Measurements from ENCODE around the gene CD247. TPM values are rescaled to one million over a fixed set of nuclear protein-coding genes. Genes with fewer than 3 reads are reported as not detected.

Gene CD247
- total and polyA plus RNA-seq, 9 donors: 0.20 to 1.5 (median 0.43) TPM

- 41% methylated on average over 3 of the region's 7 CpGs for WGBS (ENCODE audit: insufficient coverage)
- peaks cover 6% of the 10 kb centered on the region for H3K4me1 ChIP-seq (ENCODE audit: control insufficient read depth, insufficient read depth, low read length)
Observed at GRCh38 chr1:167512046-167512654, 6.2 kb downstream of the CD247 start.

GRCh38 chr1:167511374-167511986 lies 6.8 kb downstream of the CD247 start:
- Histone ChIP-seq H3K27me3 (ENCODE audit: control insufficient read depth, insufficient read depth, low read length) (peaks cover 4% of the 10 kb centered on the region), H3K4me3 (ENCODE audit: low read length) (no peak overlapping the region), H3K9me3 (replicated peaks; ENCODE audit: control insufficient read depth, low read depth, low read length) (no peaks in the 10 kb centered on the region), H3K4me1 (ENCODE audit: control insufficient read depth, insufficient read depth, low read length) (no peaks in the 10 kb centered on the region), H3K27ac (ENCODE audit: low read length) (no peak overlapping the region), H3K36me3 (ENCODE audit: control insufficient read depth, insufficient read depth, low read length) (no peaks in the 10 kb centered on the region)
- WGBS (ENCODE audit: insufficient coverage): 88% methylated on average over 8 of the region's 11 CpGs
- no peak for DNase-seq

More at GRCh38 chr1:167512046-167512654, 6.2 kb downstream of the CD247 start:
- Histone ChIP-seq H3K4me3 (ENCODE audit: low read length) (no peak overlapping the region), H3K27me3 (ENCODE audit: control insufficient read depth, insufficient read depth, low read length) (peaks cover 4% of the 10 kb centered on the region), H3K27ac (ENCODE audit: low read length) (no peak overlapping the region), H3K36me3 (ENCODE audit: control insufficient read depth, insufficient read depth, low read length) (no peaks in the 10 kb centered on the region), H3K9me3 (replicated peaks; ENCODE audit: control insufficient read depth, low read depth, low read length) (no peaks in the 10 kb centered on the region)
- DNase-seq: no peak

GRCh38 chr1:167510881-167511280 lies 7.4 kb downstream of the CD247 start:
- peaks cover 4% of the 10 kb centered on the region for H3K27me3 ChIP-seq (ENCODE audit: control insufficient read depth, insufficient read depth, low read length)
- no peak for DNase-seq
- no peaks in the 10 kb centered on the region for H3K9me3 ChIP-seq (replicated peaks; ENCODE audit: control insufficient read depth, low read depth, low read length)
- no peak overlapping the region for H3K27ac ChIP-seq (ENCODE audit: low read length)
- no CpG with 5 or more reads among the region's 4 CpGs for WGBS (ENCODE audit: insufficient coverage)
- H3K4me1 ChIP-seq (ENCODE audit: control insufficient read depth, insufficient read depth, low read length): no peaks in the 10 kb centered on the region
- no peak overlapping the region for H3K4me3 ChIP-seq (ENCODE audit: low read length)
- no peaks in the 10 kb centered on the region for H3K36me3 ChIP-seq (ENCODE audit: control insufficient read depth, insufficient read depth, low read length)

- H3K9me3 ChIP-seq (replicated peaks; ENCODE audit: control insufficient read depth, low read depth, low read length): no peaks in the 10 kb centered on the region
- peaks cover 4% of the 10 kb centered on the region for H3K27me3 ChIP-seq (ENCODE audit: control insufficient read depth, insufficient read depth, low read length)
- H3K4me1 ChIP-seq (ENCODE audit: control insufficient read depth, insufficient read depth, low read length): no peaks in the 10 kb centered on the region
- WGBS (ENCODE audit: insufficient coverage): 90% methylated on average over 2 of the region's 3 CpGs
- no peaks in the 10 kb centered on the region for H3K36me3 ChIP-seq (ENCODE audit: control insufficient read depth, insufficient read depth, low read length)
- no peak for DNase-seq
- H3K27ac ChIP-seq (ENCODE audit: low read length): no peak overlapping the region
- H3K4me3 ChIP-seq (ENCODE audit: low read length): no peak overlapping the region
Observed at GRCh38 chr1:167510244-167510643, 8.1 kb downstream of the CD247 start.

GRCh38 chr1:167509587-167509986 lies 8.7 kb downstream of the CD247 start:
- Histone ChIP-seq H3K4me3 (ENCODE audit: low read length) (no peak overlapping the region), H3K36me3 (ENCODE audit: control insufficient read depth, insufficient read depth, low read length) (no peaks in the 10 kb centered on the region), H3K9me3 (replicated peaks; ENCODE audit: control insufficient read depth, low read depth, low read length) (no peaks in the 10 kb centered on the region), H3K27ac (ENCODE audit: low read length) (no peak overlapping the region), H3K27me3 (ENCODE audit: control insufficient read depth, insufficient read depth, low read length) (peaks cover 4% of the 10 kb centered on the region), H3K4me1 (ENCODE audit: control insufficient read depth, insufficient read depth, low read length) (no peaks in the 10 kb centered on the region)
- DNase-seq: no peak
- WGBS (ENCODE audit: insufficient coverage): 88% methylated on average over 4 of the region's 8 CpGs

GRCh38 chr1:167507719-167508118 lies 10.6 kb downstream of the CD247 start:
- Histone ChIP-seq H3K27ac (ENCODE audit: low read length) (no peak overlapping the region), H3K36me3 (ENCODE audit: control insufficient read depth, insufficient read depth, low read length) (no peaks in the 10 kb centered on the region), H3K9me3 (replicated peaks; ENCODE audit: control insufficient read depth, low read depth, low read length) (no peaks in the 10 kb centered on the region), H3K4me1 (ENCODE audit: control insufficient read depth, insufficient read depth, low read length) (peaks cover 9% of the 10 kb centered on the region), H3K27me3 (ENCODE audit: control insufficient read depth, insufficient read depth, low read length) (peaks cover 10% of the 10 kb centered on the region), H3K4me3 (ENCODE audit: low read length) (no peak overlapping the region)
- WGBS (ENCODE audit: insufficient coverage): 77% methylated on average over 3 of the region's 3 CpGs
- no peak for DNase-seq

GRCh38 chr1:167504467-167504827 lies 13.9 kb downstream of the CD247 start:
- Histone ChIP-seq H3K27me3 (ENCODE audit: control insufficient read depth, insufficient read depth, low read length) (peaks cover 11% of the 10 kb centered on the region), H3K4me1 (ENCODE audit: control insufficient read depth, insufficient read depth, low read length) (peaks cover 9% of the 10 kb centered on the region), H3K9me3 (replicated peaks; ENCODE audit: control insufficient read depth, low read depth, low read length) (no peaks in the 10 kb centered on the region), H3K4me3 (ENCODE audit: low read length) (no peak overlapping the region), H3K36me3 (ENCODE audit: control insufficient read depth, insufficient read depth, low read length) (no peaks in the 10 kb centered on the region), H3K27ac (ENCODE audit: low read length) (no peak overlapping the region)
- no peak for DNase-seq
- WGBS (ENCODE audit: insufficient coverage): no CpG with 5 or more reads among the region's 3 CpGs

- Histone ChIP-seq H3K9me3 (replicated peaks; ENCODE audit: control insufficient read depth, low read depth, low read length) (no peaks in the 10 kb centered on the region), H3K27me3 (ENCODE audit: control insufficient read depth, insufficient read depth, low read length) (peaks cover 11% of the 10 kb centered on the region), H3K36me3 (ENCODE audit: control insufficient read depth, insufficient read depth, low read length) (no peaks in the 10 kb centered on the region), H3K27ac (ENCODE audit: low read length) (no peak overlapping the region), H3K4me1 (ENCODE audit: control insufficient read depth, insufficient read depth, low read length) (peaks cover 9% of the 10 kb centered on the region), H3K4me3 (ENCODE audit: low read length) (no peak overlapping the region)
- 36% methylated on average over 4 of the region's 14 CpGs for WGBS (ENCODE audit: insufficient coverage)
- DNase-seq: no peak
Observed at GRCh38 chr1:167503626-167504466, 14.5 kb downstream of the CD247 start.

GRCh38 chr1:167502719-167503462 lies 15.4 kb downstream of the CD247 start:
- Histone ChIP-seq H3K27ac (ENCODE audit: low read length) (no peak overlapping the region), H3K27me3 (ENCODE audit: control insufficient read depth, insufficient read depth, low read length) (peaks cover 11% of the 10 kb centered on the region)

GRCh38 chr1:167502192-167502551 lies 16.2 kb downstream of the CD247 start:
- Histone ChIP-seq H3K27ac (ENCODE audit: low read length) (no peak overlapping the region), H3K36me3 (ENCODE audit: control insufficient read depth, insufficient read depth, low read length) (no peaks in the 10 kb centered on the region), H3K27me3 (ENCODE audit: control insufficient read depth, insufficient read depth, low read length) (peaks cover 11% of the 10 kb centered on the region), H3K9me3 (replicated peaks; ENCODE audit: control insufficient read depth, low read depth, low read length) (no peaks in the 10 kb centered on the region), H3K4me1 (ENCODE audit: control insufficient read depth, insufficient read depth, low read length) (peaks cover 9% of the 10 kb centered on the region), H3K4me3 (ENCODE audit: low read length) (no peak overlapping the region)
- no peak for DNase-seq
- WGBS (ENCODE audit: insufficient coverage): no CpG with 5 or more reads among the region's 5 CpGs

More at GRCh38 chr1:167502719-167503462, 15.4 kb downstream of the CD247 start:
- 24% methylated on average over 4 of the region's 4 CpGs for WGBS (ENCODE audit: insufficient coverage)
- no peak for DNase-seq
- H3K4me1 ChIP-seq (ENCODE audit: control insufficient read depth, insufficient read depth, low read length): peaks cover 9% of the 10 kb centered on the region
- H3K4me3 ChIP-seq (ENCODE audit: low read length): no peak overlapping the region
- H3K9me3 ChIP-seq (replicated peaks; ENCODE audit: control insufficient read depth, low read depth, low read length): no peaks in the 10 kb centered on the region
- no peaks in the 10 kb centered on the region for H3K36me3 ChIP-seq (ENCODE audit: control insufficient read depth, insufficient read depth, low read length)
